ENCODE data around the gene ZHX3.

ZHX3 gene

DNA sequence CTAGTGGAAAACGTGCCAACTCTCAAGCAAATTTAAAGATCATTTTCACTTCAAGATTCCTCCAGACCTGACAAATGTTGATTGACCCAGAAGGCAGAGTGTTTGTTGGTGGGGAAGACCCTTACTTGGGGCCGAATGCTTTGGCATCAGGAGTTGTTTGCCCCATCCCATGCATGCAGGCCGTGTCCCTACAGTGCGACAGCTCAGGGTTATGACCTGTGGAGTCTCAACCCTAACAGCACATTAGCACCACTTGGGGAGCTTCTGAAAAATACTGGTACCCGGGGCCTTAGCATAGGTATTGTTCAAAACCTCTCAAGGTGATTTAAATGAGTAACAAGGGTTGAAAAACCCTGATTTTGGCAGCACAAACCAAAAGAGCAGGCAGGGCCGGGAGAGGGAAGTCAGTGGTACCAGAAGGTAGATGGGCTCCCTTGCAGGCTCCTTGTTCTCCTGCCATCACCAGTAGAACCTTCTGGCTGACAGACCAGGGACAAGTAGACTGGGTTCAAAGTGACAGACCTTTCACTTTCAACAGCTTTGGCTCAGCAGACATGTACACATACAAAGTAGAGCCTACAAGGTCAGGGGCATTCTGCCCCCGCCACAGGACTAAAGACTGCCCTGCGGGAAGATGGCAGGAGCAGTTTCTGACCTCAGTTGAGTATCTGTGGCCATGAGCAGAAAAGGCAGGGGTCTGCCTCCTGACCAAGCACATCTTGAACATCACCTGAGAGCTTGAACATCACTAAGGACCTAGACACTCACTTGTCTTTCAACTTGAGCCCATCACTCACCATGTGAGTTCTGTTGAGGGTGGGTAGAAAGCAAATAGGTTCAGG, 140.6 kb downstream of the ZHX3 start:
- in situ Hi-C loops (cut with MboI; ENCODE audit: low sequenced_read_pairs) = loop anchor here (10.0 kb wide), 1 partner anchor 168 kb away; the partner anchor contains the start of gene LPIN3

DNA sequence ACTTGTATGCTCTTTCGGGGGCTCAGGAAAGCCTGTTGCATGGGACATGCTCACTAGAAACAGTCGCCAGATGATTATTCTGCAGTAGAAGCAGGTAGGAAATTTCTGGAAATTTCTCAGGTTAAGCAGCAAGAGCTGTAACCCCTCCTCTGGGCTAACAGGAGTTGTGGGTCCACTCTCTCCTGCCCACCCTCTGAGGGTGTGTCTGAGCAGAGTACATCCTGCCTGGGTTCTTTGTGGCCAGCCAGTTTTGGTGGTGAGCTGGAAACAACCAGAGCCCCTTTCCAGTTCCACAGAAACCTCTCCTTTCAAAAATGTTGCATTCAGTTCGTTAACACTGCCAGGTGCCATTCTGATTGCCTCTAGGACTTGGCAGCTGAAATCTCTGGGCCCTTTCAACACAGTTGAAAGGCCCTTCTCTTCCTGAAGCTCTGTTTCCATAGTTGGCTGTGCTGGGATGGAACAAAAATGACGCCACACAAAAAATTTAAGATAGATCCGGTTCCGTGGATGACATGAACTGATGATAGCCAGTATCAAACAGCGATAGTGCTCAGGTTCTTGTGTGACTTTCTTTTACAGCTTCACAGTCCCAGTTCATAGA, 141.7 kb downstream of the ZHX3 start:
- in situ Hi-C loops (cut with MboI; ENCODE audit: low sequenced_read_pairs) = loop anchor here (10.0 kb wide), 1 partner anchor 169 kb away; the partner anchor contains the start of gene LPIN3

DNA sequence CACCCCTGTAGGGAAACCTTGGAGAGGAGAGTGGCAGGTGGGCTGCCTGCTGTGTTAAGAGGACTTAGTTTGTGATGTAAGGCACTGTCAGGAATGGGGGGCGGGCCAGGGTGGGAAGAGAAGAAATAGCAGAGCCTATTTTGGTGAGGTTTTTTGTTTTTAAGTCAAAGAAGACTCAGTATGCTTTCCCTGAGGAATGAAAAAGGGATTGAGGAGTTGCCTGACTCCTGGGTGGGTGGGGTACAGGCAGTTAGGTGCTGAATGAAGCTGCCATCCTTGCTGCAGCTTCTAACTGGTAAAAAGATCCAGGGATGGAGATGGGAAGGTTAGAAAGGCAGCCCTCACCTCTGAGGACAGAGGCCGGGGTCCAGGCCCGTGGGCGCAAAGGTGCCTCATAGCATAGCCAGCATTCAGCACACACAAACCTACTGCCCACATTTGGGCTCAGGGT, 142.3 kb downstream of the ZHX3 start:
- in situ Hi-C loops (cut with MboI; ENCODE audit: low sequenced_read_pairs) = loop anchor here (10.0 kb wide), 1 partner anchor 170 kb away; the partner anchor contains the start of gene LPIN3

DNA sequence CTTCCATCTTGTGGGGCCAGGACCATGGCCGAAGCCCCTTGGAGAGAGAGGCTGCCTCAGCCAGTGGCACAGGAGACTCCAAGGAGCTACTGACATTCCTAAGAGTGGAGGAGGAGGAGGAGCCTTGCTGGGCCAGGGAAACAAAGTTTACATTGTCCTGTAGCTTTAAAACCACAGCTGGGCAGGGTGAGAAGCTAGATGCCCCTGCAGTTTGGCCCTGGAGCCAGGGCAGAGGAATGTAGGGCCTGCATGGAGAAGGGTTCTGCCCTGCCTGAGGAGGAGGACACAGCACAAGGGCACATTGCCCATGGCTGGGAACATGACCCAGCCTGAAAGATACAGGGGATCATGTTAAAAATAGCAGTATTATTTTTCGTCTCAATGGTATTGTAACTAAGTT, 142.7 kb downstream of the ZHX3 start:
- in situ Hi-C loops (cut with MboI; ENCODE audit: low sequenced_read_pairs) = loop anchor here (10.0 kb wide), 1 partner anchor 170 kb away; the partner anchor contains the start of gene LPIN3

DNA sequence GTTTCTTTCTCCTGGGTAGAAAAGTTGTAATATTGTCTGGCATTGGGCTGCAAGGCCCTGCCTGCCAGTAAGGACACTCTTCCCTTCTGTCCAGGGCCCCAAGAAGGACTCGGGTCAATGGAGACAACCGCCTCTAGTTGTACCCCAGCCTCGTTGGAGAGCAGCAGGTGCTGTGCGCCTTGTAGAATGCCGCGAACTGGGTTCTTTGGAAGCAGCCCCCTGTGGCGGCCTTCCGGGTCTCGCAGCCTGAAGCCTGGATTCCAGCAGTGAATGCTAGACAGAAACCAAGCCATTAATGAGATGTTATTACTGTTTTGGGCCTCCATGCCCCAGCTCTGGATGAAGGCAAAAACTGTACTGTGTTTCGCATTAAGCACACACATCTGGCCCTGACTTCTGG, 143.2 kb downstream of the ZHX3 start:
- in situ Hi-C loops (cut with MboI; ENCODE audit: low sequenced_read_pairs) = loop anchor here (10.0 kb wide), 1 partner anchor 170 kb away; the partner anchor contains the start of gene LPIN3

DNA sequence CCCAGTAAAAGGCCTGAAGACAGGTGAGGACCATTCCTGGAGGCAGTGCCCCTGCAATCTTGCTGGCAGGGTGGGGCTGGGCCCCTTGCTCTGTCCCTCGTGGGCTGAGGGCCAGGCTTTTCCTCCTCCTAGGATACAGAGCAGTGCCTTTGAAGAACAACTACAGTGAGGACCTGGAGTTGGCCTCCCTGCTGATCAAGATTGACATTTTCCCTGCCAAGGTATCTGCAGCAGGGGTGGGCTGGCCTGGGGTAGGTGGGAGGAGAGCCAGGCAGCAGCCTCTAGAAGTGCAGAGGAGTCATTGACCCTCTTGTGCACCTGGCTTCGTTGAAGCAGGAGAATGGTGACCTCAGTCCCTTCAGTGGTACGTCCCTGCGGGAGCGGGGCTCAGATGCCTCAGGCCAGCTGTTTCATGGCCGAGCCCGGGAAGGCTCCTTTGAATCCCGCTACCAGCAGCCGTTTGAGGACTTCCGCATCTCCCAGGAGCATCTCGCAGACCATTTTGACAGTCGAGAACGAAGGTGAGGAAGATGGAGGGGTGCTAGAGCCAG, 143.7 kb downstream of the ZHX3 start:
- in situ Hi-C loops (cut with MboI; ENCODE audit: low sequenced_read_pairs) = loop anchor here (10.0 kb wide), 1 partner anchor 171 kb away; the partner anchor contains the start of gene LPIN3

DNA sequence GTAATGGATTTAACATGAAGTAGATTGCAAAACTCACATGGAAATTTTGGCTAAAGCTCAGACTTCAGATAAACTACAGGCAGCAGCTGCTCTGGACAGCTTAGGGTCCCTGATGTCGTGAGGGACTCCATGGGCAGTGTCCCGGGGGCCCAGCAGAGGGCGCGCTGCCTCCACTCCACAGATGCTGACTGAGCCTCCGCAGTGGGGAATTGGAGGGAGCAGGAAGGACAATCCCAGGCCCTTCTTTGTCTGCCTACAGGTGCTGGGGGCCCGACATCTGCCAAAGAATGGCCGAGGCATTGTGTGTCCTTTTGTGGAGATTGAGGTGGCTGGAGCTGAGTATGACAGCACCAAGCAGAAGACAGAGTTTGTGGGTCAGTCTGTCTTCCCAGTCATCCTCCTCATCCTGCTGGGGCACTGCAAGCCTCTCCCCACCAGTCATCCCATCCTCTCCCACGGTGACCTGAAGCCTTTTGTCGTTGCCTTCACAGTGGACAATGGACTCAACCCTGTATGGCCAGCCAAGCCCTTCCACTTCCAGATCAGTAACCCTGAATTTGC, 144.3 kb downstream of the ZHX3 start:
- in situ Hi-C loops (cut with MboI; ENCODE audit: low sequenced_read_pairs) = loop anchor here (10.0 kb wide), 1 partner anchor 172 kb away; the partner anchor contains the start of gene LPIN3

DNA sequence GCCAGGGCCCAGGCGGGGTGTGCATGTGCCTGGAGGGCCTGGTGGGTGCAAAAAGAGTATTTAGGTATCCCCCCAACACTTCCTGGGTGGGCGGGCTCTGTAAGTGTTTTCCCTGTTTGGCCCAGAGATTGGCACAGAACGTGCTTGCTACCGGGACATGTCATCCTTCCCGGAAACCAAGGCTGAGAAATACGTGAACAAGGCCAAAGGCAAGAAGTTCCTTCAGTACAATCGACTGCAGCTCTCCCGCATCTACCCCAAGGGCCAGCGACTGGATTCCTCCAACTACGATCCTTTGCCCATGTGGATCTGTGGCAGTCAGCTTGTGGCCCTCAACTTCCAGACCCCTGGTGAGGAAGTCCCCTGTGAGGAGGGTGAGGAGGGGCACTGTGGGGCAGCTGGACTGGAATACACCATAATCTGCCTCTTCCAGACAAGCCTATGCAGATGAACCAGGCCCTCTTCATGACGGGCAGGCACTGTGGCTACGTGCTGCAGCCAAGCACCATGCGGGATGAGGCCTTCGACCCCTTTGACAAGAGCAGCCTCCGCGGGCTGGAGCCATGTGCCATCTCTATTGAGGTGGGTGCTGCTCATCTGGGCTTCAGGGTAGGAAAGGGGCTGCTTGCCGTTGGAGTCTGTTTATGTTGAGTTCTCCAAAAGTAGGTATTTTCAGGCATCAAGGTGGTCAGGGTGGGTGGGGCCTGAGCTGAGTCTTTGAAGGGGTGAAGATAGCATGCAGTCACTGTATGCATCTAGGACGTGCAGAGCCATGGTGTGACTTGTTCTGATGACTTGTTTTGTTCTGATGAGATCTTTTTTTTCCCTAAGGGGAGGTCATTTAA, 145.0 kb downstream of the ZHX3 start:
- in situ Hi-C loops (cut with MboI; ENCODE audit: low sequenced_read_pairs) = loop anchor here (10.0 kb wide), 1 partner anchor 172 kb away; the partner anchor contains the start of gene LPIN3

DNA sequence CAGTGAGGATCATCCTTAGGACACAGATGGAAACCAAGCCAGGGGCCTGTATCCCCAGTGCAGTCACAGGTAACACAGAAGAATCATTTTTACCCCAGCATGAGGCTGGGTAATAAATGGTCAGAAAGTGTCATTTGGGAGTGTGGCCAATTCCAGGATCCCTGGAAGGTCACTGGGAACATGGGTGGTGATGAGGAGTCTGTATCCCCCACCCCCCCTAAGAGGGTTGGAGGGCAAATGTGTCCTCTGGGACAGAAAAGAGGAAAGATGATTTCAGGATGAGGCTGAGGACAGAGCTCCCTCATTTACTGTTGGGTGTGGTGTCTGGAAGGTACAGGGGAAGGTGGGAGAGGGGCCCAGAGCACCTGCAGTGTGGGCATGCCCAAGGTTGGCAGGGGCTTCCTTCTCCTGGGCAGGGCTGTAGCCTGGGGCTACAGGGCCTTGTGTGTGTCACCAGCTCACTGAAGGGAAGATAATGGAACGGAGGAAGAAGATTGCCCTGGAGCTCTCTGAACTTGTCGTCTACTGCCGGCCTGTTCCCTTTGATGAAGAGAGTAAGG, 145.7 kb downstream of the ZHX3 start:
- in situ Hi-C loops (cut with MboI; ENCODE audit: low sequenced_read_pairs) = loop anchor here (10.0 kb wide), 1 partner anchor 173 kb away; the partner anchor contains the start of gene LPIN3

DNA sequence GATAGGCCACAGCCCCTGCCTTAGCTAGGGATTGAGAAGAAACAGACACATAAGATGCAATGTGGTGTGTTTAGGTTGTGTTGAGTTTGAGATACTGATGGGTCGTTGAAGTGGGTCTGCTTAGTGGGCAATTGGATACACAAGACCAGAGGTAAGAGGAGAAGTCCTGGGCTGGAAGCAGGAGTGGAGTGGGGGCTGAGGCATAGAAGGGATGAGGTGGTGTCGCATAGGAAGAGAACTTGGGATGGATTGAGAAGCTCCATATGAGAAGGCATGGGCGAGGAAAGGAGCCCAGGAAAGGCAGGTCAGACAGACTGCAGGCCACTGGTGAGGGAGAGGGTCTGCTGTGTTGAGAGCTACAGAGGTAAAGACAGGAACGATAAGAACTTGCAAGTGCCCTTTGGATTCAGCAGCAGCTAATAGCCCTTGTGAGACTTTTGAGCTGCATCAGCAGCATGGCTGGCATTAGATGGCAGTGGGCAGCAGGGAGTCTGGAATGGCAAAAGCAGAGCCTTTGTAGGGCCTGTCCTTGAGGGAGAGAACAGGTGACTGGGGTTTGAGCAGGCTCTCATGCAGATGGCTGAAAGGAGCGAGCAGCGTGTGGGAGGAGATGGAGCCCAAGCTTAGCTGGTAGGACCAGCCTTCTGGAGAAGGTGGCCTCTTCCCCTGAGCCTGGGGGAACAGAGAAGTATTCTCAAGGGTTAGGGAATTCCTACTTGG, 147.0 kb downstream of the ZHX3 start:
- in situ Hi-C loops (cut with MboI; ENCODE audit: low sequenced_read_pairs) = loop anchor here (10.0 kb wide), 1 partner anchor 174 kb away; the partner anchor contains the start of gene LPIN3

DNA sequence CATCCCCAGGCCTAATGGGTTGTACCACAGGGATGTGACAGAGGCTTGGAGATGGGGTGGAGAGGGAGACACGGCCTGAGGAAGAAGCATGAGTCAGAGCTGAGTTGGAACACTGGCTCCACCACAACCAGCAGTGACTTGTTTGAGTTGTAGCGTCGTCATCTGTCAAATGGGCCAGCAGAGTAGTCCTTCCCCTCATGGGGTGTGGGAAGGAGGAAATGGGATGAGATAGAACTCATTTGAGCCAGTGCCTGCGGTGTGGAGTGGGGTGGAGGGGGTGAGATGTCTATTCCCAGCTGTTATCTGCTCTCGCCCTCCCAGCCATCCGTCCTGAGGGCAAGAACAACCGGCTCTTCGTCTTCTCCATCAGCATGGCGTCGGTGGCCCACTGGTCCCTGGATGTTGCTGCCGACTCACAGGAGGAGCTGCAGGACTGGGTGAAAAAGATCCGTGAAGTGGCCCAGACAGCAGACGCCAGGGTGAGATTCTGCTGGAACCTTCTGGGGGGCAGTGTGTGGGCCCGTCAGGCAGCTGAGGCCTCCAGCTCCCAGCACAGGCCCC, 147.7 kb downstream of the ZHX3 start:
- in situ Hi-C loops (cut with MboI; ENCODE audit: low sequenced_read_pairs) = loop anchor here (10.0 kb wide), 1 partner anchor 175 kb away; the partner anchor contains the start of gene LPIN3

DNA sequence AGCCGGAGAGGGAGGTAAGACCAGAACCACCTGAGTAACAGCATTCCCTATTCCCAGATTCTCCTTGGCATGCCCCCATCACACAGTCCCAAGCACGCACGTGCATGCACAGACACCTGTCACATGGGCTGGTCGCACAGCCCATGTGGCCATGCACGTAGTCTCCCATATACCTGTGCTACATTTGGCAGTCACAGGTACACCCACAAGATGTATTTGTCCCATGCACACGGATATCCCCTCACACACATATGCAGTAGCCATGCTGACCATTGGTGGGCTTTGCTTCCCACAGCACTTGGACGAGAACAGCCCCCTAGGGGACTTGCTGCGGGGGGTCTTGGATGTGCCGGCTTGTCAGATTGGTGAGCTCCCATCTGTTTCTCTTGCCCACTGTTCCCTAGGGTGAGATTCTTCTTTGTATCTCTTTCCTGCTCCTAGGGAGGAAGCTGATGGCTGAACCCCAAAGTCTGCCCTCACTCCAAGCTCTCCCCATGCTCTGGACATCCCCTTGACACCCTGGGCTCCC, 148.3 kb downstream of the ZHX3 start:
- in situ Hi-C loops (cut with MboI; ENCODE audit: low sequenced_read_pairs) = no loop called here

DNA sequence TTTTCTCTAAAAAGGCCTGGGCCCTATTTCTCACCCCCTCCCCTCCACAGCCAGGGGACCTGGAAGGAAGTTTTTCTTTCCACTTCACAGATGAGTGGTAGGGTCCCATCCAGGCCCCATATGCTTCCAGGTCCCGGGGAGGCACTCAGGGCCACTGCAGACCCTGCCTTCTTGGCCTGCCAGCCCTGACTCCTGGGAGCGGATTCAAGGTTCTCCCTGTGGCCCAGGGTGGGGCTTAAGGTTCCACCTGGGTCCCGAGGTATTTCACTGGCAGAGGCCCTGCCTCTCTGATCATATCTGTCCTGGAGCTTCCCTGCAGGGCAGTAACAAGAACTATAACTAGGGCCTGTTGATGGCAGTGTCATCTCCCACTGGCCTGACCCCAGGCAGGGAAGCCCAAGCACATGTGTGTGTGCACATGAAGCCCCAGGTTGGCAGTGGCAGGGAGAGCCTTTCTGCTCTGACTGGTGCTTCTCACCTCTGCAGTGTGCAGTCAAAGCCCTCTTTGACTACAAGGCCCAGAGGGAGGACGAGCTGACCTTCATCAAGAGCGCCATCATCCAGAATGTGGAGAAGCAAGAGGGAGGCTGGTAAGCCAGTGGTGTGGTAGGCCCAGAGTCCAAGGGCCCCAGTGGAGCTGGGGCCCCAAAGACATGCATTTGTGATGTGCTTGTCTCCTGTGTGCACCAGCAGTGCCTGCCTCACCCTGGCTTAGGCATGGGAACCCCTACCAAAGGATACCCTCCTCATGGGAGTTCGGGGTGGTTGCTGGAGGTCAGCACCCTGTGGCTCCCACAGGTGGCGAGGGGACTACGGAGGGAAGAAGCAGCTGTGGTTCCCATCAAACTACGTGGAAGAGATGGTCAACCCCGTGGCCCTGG, 149.0 kb downstream of the ZHX3 start:
- in situ Hi-C loops (cut with MboI; ENCODE audit: low sequenced_read_pairs) = no loop called here

DNA sequence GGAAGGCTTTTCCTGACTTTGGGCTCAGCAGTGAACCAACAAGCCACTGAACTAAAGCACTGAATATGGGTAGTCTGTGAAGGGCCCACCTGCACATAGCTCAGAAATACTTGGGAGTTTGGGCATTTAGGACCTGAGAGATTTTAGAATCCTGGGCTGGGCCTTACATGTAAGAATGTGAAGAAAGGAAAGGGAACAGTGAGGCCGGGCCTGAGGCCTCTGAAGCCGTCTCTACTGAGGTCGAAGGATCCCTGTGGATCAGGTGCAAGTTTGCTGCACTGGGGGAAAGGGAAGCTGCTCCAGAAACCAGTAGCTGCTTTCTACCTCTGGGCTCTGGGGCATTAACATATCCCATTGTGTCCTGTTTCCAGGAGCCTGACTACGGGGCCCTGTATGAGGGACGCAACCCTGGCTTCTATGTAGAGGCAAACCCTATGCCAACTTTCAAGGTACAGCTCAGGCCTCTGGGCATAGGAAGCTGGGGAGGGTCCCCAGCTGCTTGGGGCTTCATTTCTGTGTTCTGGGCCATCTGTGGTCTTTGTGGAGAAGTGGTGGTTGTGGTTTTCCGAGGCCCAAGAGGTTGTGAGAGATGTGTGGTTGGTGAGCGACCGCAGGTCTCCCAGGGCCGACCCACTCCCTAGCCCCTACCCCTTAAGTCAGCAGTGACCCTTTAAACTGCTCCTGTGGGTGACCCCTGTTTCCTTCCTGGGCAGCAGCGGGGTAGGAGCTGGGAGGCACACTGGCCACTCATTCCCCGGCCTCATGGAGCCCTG, 149.9 kb downstream of the ZHX3 start:
- in situ Hi-C loops (cut with MboI; ENCODE audit: low sequenced_read_pairs) = no loop called here

DNA sequence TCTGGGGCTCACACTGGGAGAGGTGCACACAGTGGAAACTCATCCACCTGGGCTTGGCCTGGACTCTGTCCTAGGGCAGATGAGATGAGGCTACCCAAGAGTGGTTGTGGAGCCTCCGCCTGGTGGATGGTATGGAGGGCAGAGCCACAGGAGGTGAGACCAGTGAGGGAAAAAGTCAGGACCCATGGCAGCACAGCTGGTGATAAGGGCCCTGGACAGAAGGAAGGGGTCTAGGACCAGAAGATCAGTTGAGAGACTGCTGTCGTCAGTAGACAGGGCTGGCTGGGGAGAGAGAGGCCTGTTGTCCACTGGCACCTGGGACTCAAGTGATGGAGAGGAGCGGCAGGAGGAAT, 150.4 kb downstream of the ZHX3 start:
- in situ Hi-C loops (cut with MboI; ENCODE audit: low sequenced_read_pairs) = no loop called here

DNA sequence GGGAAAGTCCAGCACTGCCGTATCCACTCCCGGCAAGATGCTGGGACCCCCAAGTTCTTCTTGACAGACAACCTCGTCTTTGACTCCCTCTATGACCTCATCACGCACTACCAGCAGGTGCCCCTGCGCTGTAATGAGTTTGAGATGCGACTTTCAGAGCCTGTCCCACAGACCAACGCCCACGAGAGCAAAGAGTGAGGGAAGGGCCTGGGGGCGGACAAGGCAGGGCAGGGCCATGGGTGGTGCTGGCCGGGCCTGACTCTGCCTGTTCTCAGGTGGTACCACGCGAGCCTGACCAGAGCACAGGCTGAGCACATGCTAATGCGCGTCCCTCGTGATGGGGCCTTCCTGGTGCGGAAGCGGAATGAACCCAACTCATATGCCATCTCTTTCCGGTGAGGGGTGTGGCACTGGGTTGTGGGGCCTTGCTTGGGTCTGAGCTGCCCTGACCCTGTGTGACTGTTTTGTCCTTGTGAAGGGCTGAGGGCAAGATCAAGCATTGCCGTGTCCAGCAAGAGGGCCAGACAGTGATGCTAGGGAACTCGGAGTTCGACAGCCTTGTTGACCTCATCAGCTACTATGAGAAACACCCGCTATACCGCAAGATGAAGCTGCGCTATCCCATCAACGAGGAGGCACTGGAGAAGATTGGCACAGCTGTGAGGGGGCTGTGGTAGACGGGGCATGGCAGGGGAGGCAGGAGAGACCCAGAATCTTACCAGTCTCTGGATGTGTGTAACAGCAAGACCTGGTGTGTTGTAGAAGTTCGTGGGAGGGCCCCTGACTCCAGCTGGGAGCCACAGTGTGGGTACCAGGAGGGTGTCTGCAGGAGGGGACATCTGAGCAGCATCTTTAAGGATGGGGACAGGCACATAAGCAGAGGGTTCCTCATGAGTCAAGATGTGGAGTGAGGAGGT, 151.1 kb downstream of the ZHX3 start:
- in situ Hi-C loops (cut with MboI; ENCODE audit: low sequenced_read_pairs) = no loop called here
